Calu3 (cell line): Measurements from ENCODE around the gene RGS2. TPM values are rescaled to one million over a fixed set of nuclear protein-coding genes. Genes with fewer than 3 reads are reported as not detected.

Source experiments
- BruUV-seq: library from RNA; stranded (reverse); fragments of 400-500 nt; replicated peaks from 2 replicates; lab custom pipeline; 2021; lab: Mats Ljungman, UMichigan
- CTCF ChIA-PET: fragments of 300-600 bp; sonication (Branson Sonifier 250); formaldehyde crosslinking; loops from one replicate; lab custom pipeline; 2022; ENCODE audit warnings: antibody characterized with exemption; lab: Charles Lee
- DNase-seq: peaks from one replicate; pipeline ENCODE4 v3.0.0; 2022
- H3K27ac Mint-ChIP-seq: one replicate; pipeline ENCODE4 v1.8.0; 2022; ENCODE audit warnings: mixed read lengths; ENCODE audit not compliant: unreplicated experiment
- H3K27me3 Mint-ChIP-seq: one replicate; pipeline ENCODE4 v1.8.0; 2022; ENCODE audit warnings: mixed read lengths; ENCODE audit not compliant: unreplicated experiment
- H3K36me3 Mint-ChIP-seq: one replicate; pipeline ENCODE4 v1.8.0; 2022; ENCODE audit warnings: mild to moderate bottlenecking, moderate library complexity, mixed read lengths; ENCODE audit not compliant: insufficient read depth, unreplicated experiment
- H3K4me1 Mint-ChIP-seq: one replicate; pipeline ENCODE4 v1.8.0; 2022; ENCODE audit warnings: mild to moderate bottlenecking, low read depth, mixed read lengths; ENCODE audit not compliant: unreplicated experiment
- H3K4me3 Mint-ChIP-seq: one replicate; pipeline ENCODE4 v1.8.0; 2022; ENCODE audit warnings: mild to moderate bottlenecking, low read depth, moderate library complexity, mixed read lengths; ENCODE audit not compliant: unreplicated experiment
- H3K9me3 Mint-ChIP-seq: one replicate; pipeline ENCODE4 v1.8.0; 2022; ENCODE audit warnings: low read depth, mixed read lengths; ENCODE audit not compliant: unreplicated experiment
- CTCF ChIP-seq: fragments of 200-600 bp; IDR thresholded peaks from one replicate; pipeline ENCODE4 v1.8.0; 2022; ENCODE audit warnings: antibody characterized with exemption; ENCODE audit not compliant: unreplicated experiment
- intact Hi-C: fragments of 100-400 bp; cut with micrococcal nuclease; formaldehyde crosslinking; loops from one replicate; pipeline ENCODE4 v1.10.0; 2022; ENCODE audit not compliant: unreplicated experiment
- total RNA-seq: library from RNA; stranded (reverse); gene quantifications from 2 replicates; pipeline ENCODE4 v1.2.3, GENCODE V29; 2022

The RGS2 gene
- total RNA-seq, 1 experiment from 2014 or later = 46.9 TPM

- BruUV-seq = TSS peak; percentile 76
- H3K4me1 Mint-ChIP-seq = peaks cover 42% of the 10 kb centered on the region
- no peaks in the 10 kb centered on the region for H3K27me3 Mint-ChIP-seq
- peak overlapping the region; percentile 99 for H3K27ac Mint-ChIP-seq
- intact Hi-C loops = loop anchor here (2.0 to 5.0 kb wide), 6 partner anchors 95 to 313 kb away; partner anchors contain the start of gene CDC73
- peaks cover 60% of the 10 kb centered on the region for H3K36me3 Mint-ChIP-seq
- DNase-seq = peak; percentile 26
- CTCF ChIA-PET = interaction anchor here (0.6 to 3.4 kb wide), 2 partner anchors 64 to 210 kb away, joined by 3 to 18 read pairs; no protein-coding TSS in a partner anchor
- no peaks in the 10 kb centered on the region for H3K9me3 Mint-ChIP-seq
- TF ChIP-seq CTCF = no peak
- peak overlapping the region; percentile 99 for H3K4me3 Mint-ChIP-seq
Observed at GRCh38 chr1:192809307-192810252, 741 bp downstream of the RGS2 start.

DNA sequence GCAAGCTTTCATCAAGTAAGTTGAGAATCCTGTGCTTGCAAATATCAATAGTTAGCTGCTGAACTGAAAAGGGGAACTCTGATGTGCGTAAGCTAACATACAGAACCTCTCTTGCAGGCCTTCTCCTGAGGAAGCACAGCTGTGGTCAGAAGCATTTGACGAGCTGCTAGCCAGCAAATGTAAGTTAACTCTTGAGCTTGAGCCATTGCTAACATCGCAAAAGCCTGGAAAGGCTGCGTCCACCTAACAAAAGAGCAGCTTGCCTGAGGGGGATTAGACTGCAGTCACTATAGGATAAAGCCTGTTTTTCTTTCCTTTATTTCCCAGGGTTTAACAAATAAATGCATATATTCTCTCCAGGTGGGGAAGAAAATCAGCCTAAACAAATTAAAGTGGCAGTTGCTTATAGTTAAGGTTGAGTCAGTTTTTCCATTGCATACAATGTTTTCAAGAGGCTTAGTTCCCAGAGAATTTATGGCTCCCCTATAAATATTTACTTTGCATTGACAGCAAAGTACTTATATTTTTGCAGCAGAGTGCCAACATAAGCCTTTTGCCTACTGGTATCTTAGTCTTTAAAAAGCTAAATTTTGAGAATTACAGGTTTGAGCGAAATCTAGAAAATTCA lies 1.5 kb downstream of the RGS2 start:
- Mint-ChIP-seq H3K4me3 (peak overlapping the region; percentile 99), H3K27me3 (no peaks in the 10 kb centered on the region), H3K36me3 (peaks cover 60% of the 10 kb centered on the region), H3K27ac (peak overlapping the region; percentile 99), H3K4me1 (peaks cover 42% of the 10 kb centered on the region), H3K9me3 (no peaks in the 10 kb centered on the region)
- no peak for DNase-seq
- intact Hi-C loops = loop anchor here (2.0 to 5.0 kb wide), 3 partner anchors 94 to 292 kb away; no protein-coding TSS in a partner anchor
- TF ChIP-seq CTCF = no peak
- no TSS peak for BruUV-seq
- CTCF ChIA-PET = interaction anchor here (2.3 to 3.4 kb wide), 2 partner anchors 209 to 336 kb away, joined by 5 to 18 read pairs; no protein-coding TSS in a partner anchor

DNA sequence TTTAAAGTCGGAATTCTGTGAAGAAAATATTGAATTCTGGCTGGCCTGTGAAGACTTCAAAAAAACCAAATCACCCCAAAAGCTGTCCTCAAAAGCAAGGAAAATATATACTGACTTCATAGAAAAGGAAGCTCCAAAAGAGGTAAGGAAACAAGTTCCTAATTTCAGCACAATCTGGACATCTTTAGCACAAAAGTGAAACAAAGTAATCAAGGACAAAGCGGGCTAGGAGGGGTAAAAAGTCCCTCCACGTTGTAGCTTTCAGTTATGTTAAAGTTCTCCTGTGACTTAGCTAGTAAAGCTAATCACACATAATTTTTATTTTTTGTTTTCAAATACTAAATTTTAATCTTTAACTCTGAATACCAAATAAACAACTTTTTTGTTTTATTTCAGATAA lies 2.2 kb downstream of the RGS2 start:
- no peak for DNase-seq
- no peak for TF ChIP-seq CTCF
- Mint-ChIP-seq H3K4me3 (peak overlapping the region; percentile 99), H3K27me3 (no peaks in the 10 kb centered on the region), H3K36me3 (peaks cover 56% of the 10 kb centered on the region), H3K4me1 (peaks cover 42% of the 10 kb centered on the region), H3K27ac (peak overlapping the region; percentile 38), H3K9me3 (no peaks in the 10 kb centered on the region)
- no TSS peak for BruUV-seq
- CTCF ChIA-PET = interaction anchor here (1.1 to 3.4 kb wide), 3 partner anchors 16 to 337 kb away, joined by 3 to 18 read pairs (median 5); no protein-coding TSS in a partner anchor
- intact Hi-C loops = loop anchor here (2.0 to 5.0 kb wide), 3 partner anchors 94 to 291 kb away; no protein-coding TSS in a partner anchor

DNA sequence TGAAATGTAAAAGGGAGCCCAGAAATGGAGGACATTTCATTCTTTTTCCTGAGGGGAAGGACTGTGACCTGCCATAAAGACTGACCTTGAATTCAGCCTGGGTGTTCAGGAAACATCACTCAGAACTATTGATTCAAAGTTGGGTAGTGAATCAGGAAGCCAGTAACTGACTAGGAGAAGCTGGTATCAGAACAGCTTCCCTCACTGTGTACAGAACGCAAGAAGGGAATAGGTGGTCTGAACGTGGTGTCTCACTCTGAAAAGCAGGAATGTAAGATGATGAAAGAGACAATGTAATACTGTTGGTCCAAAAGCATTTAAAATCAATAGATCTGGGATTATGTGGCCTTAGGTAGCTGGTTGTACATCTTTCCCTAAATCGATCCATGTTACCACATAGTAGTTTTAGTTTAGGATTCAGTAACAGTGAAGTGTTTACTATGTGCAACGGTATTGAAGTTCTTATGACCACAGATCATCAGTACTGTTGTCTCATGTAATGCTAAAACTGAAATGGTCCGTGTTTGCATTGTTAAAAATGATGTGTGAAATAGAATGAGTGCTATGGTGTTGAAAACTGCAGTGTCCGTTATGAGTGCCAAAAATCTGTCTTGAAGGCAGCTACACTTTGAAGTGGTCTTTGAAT lies 2.9 kb downstream of the RGS2 start:
- Mint-ChIP-seq H3K4me3 (peak overlapping the region; percentile 99), H3K9me3 (no peaks in the 10 kb centered on the region), H3K27ac (peak overlapping the region; percentile 2), H3K27me3 (no peaks in the 10 kb centered on the region), H3K36me3 (peaks cover 52% of the 10 kb centered on the region), H3K4me1 (peaks cover 38% of the 10 kb centered on the region)
- CTCF ChIA-PET = interaction anchor here (1.1 to 3.4 kb wide), 3 partner anchors 15 to 338 kb away, joined by 3 to 18 read pairs (median 5); no protein-coding TSS in a partner anchor
- no peak for DNase-seq
- intact Hi-C loops = loop anchor here (2.0 to 5.0 kb wide), 3 partner anchors 93 to 291 kb away; no protein-coding TSS in a partner anchor
- no TSS peak for BruUV-seq
- no peak for TF ChIP-seq CTCF
